HEK293 (cell line): ENCODE data around the gene BBLN.

Source experiments
- BCL11B ChIP-seq: fragments of 450-650 bp; formaldehyde crosslinking; IDR thresholded peaks from 2 replicates; pipeline ENCODE4 v1.5.1; 2016; ENCODE audit warnings: low read depth, missing biosample characterization, missing genetic modification characterization
- GLI2 ChIP-seq: fragments of 450-650 bp; formaldehyde crosslinking; IDR thresholded peaks from 2 replicates; pipeline ENCODE4; 2017; ENCODE audit warnings: missing biosample characterization, missing genetic modification characterization, low read depth, borderline replicate concordance
- GLI4 ChIP-seq: fragments of 450-650 bp; formaldehyde crosslinking; IDR thresholded peaks from 2 replicates; pipeline ENCODE4 v1.5.1; 2016; ENCODE audit warnings: missing biosample characterization, missing genetic modification characterization
- KLF16 ChIP-seq: fragments of 450-650 bp; formaldehyde crosslinking; IDR thresholded peaks from 2 replicates; pipeline ENCODE4 v1.5.1; 2017; ENCODE audit warnings: missing biosample characterization, missing genetic modification characterization
- OVOL3 ChIP-seq: fragments of 450-650 bp; formaldehyde crosslinking; IDR thresholded peaks from 2 replicates; pipeline ENCODE4 v1.5.1; 2016; ENCODE audit warnings: missing biosample characterization, missing genetic modification characterization
- SETDB1 ChIP-seq: IDR thresholded peaks from one replicate; pipeline ENCODE4 v1.6.1; 2017; ENCODE audit warnings: mild to moderate bottlenecking, low read length, moderate library complexity, mixed read lengths; ENCODE audit not compliant: insufficient read length
- SP3 ChIP-seq: fragments of 450-650 bp; formaldehyde crosslinking; IDR thresholded peaks from 2 replicates; pipeline ENCODE4 v1.5.1; 2016; ENCODE audit warnings: missing biosample characterization, missing genetic modification characterization
- ZBTB1 ChIP-seq: fragments of 450-650 bp; formaldehyde crosslinking; IDR thresholded peaks from 2 replicates; pipeline ENCODE4 v1.5.1; 2016; ENCODE audit warnings: missing biosample characterization, missing genetic modification characterization
- ZBTB8A ChIP-seq: fragments of 450-650 bp; formaldehyde crosslinking; IDR thresholded peaks from 2 replicates; pipeline ENCODE4 v1.5.1; 2016; ENCODE audit warnings: missing biosample characterization, missing genetic modification characterization
- ZEB2 ChIP-seq: fragments of 450-650 bp; formaldehyde crosslinking; IDR thresholded peaks from 2 replicates; pipeline ENCODE4 v1.5.1; 2016; ENCODE audit warnings: missing biosample characterization, missing genetic modification characterization
- ZFP3 ChIP-seq: fragments of 450-650 bp; formaldehyde crosslinking; IDR thresholded peaks from 2 replicates; pipeline ENCODE4 v1.5.1; 2016; ENCODE audit warnings: low read depth, missing biosample characterization, missing genetic modification characterization
- ZFP69B ChIP-seq: fragments of 450-650 bp; formaldehyde crosslinking; IDR thresholded peaks from 2 replicates; pipeline ENCODE4 v1.5.1; 2016; ENCODE audit warnings: missing biosample characterization, missing genetic modification characterization
- ZIC2 ChIP-seq: fragments of 450-650 bp; formaldehyde crosslinking; IDR thresholded peaks from 2 replicates; pipeline ENCODE4 v1.5.1; 2016; ENCODE audit warnings: missing biosample characterization, missing genetic modification characterization
- ZNF140 ChIP-seq: fragments of 450-650 bp; formaldehyde crosslinking; IDR thresholded peaks from 2 replicates; pipeline ENCODE4 v1.5.1; 2016; ENCODE audit warnings: missing biosample characterization, missing genetic modification characterization
- ZNF169 ChIP-seq: fragments of 450-650 bp; formaldehyde crosslinking; IDR thresholded peaks from 2 replicates; pipeline ENCODE4 v1.5.1; 2016; ENCODE audit warnings: missing biosample characterization, missing genetic modification characterization
- ZNF2 ChIP-seq: fragments of 450-650 bp; formaldehyde crosslinking; IDR thresholded peaks from 2 replicates; pipeline ENCODE4 v1.5.1; 2016; ENCODE audit warnings: missing biosample characterization, missing genetic modification characterization
- ZNF223 ChIP-seq: fragments of 450-650 bp; formaldehyde crosslinking; IDR thresholded peaks from 2 replicates; pipeline ENCODE4 v1.5.1; 2016; ENCODE audit warnings: missing biosample characterization, missing genetic modification characterization
- ZNF239 ChIP-seq: fragments of 450-650 bp; formaldehyde crosslinking; IDR thresholded peaks from 2 replicates; pipeline ENCODE4 v1.5.1; 2016; ENCODE audit warnings: missing biosample characterization, missing genetic modification characterization
- ZNF423 ChIP-seq: fragments of 450-650 bp; formaldehyde crosslinking; IDR thresholded peaks from 2 replicates; pipeline ENCODE4 v1.5.1; 2016; ENCODE audit warnings: missing biosample characterization, missing genetic modification characterization
- ZNF426 ChIP-seq: fragments of 450-650 bp; formaldehyde crosslinking; IDR thresholded peaks from 2 replicates; pipeline ENCODE4 v1.5.1; 2017; ENCODE audit warnings: missing biosample characterization, missing genetic modification characterization, mild to moderate bottlenecking, inconsistent platforms, moderate library complexity
- ZNF473 ChIP-seq: fragments of 450-650 bp; formaldehyde crosslinking; IDR thresholded peaks from 2 replicates; pipeline ENCODE4 v1.5.1; 2017; ENCODE audit warnings: missing biosample characterization, missing genetic modification characterization
- ZNF544 ChIP-seq: fragments of 450-650 bp; formaldehyde crosslinking; IDR thresholded peaks from 2 replicates; pipeline ENCODE4 v1.5.0; 2017; ENCODE audit warnings: missing biosample characterization, missing genetic modification characterization
- ZNF549 ChIP-seq: fragments of 450-650 bp; IDR thresholded peaks from 2 replicates; pipeline ENCODE4 v1.5.1; 2018; ENCODE audit warnings: missing biosample characterization, missing genetic modification characterization, mild to moderate bottlenecking, inconsistent platforms, moderate library complexity
- ZNF561 ChIP-seq: fragments of 450-650 bp; IDR thresholded peaks from 2 replicates; pipeline ENCODE4 v1.5.1; 2018; ENCODE audit warnings: missing biosample characterization, missing genetic modification characterization, borderline replicate concordance
- ZNF585B ChIP-seq: fragments of 450-650 bp; formaldehyde crosslinking; IDR thresholded peaks from 2 replicates; pipeline ENCODE4 v1.5.1; 2016; ENCODE audit warnings: missing biosample characterization, missing genetic modification characterization
- ZNF623 ChIP-seq: fragments of 450-650 bp; formaldehyde crosslinking; IDR thresholded peaks from 2 replicates; pipeline ENCODE4 v1.5.1; 2016; ENCODE audit warnings: missing biosample characterization, missing genetic modification characterization
- ZNF626 ChIP-seq: fragments of 450-650 bp; sonication (Bioruptor Pico); formaldehyde crosslinking; IDR thresholded peaks from 2 replicates; pipeline ENCODE4 v1.5.1; 2018; ENCODE audit warnings: missing biosample characterization, missing genetic modification characterization, inconsistent platforms
- ZNF654 ChIP-seq: fragments of 450-650 bp; formaldehyde crosslinking; IDR thresholded peaks from 2 replicates; pipeline ENCODE4 v1.5.1; 2016; ENCODE audit warnings: low read depth, missing biosample characterization, missing genetic modification characterization
- ZNF707 ChIP-seq: fragments of 450-650 bp; formaldehyde crosslinking; IDR thresholded peaks from 2 replicates; pipeline ENCODE4 v1.5.1; 2016; ENCODE audit warnings: missing biosample characterization, missing genetic modification characterization
- ZNF76 ChIP-seq: fragments of 450-650 bp; formaldehyde crosslinking; IDR thresholded peaks from 2 replicates; pipeline ENCODE4; 2016; ENCODE audit warnings: low read depth, missing biosample characterization, missing genetic modification characterization, borderline replicate concordance
- ZNF776 ChIP-seq: fragments of 450-650 bp; formaldehyde crosslinking; IDR thresholded peaks from 2 replicates; pipeline ENCODE4 v1.5.0; 2017; ENCODE audit warnings: missing biosample characterization, missing genetic modification characterization, borderline replicate concordance
- ZNF792 ChIP-seq: fragments of 450-650 bp; formaldehyde crosslinking; IDR thresholded peaks from 2 replicates; pipeline ENCODE4 v1.5.1; 2016; ENCODE audit warnings: missing biosample characterization, missing genetic modification characterization
- ZSCAN30 ChIP-seq: fragments of 450-650 bp; IDR thresholded peaks from 2 replicates; pipeline ENCODE4 v1.5.1; 2018; ENCODE audit warnings: missing biosample characterization, mild to moderate bottlenecking, missing genetic modification characterization, moderate library complexity
- TF ChIP-seq, protein P1 (sequence below): fragments of 450-650 bp; formaldehyde crosslinking; IDR thresholded peaks from 2 replicates; pipeline ENCODE4 v1.5.1; 2016; ENCODE audit warnings: missing biosample characterization, missing genetic modification characterization, borderline replicate concordance
- TF ChIP-seq, protein P2 (sequence below): fragments of 450-650 bp; formaldehyde crosslinking; IDR thresholded peaks from 2 replicates; pipeline ENCODE4 v1.5.1; 2017; ENCODE audit warnings: missing biosample characterization, missing genetic modification characterization
- TF ChIP-seq, protein P3 (sequence below): fragments of 450-650 bp; formaldehyde crosslinking; IDR thresholded peaks from 2 replicates; pipeline ENCODE4 v1.5.1; 2017; ENCODE audit warnings: missing biosample characterization, missing genetic modification characterization
- TF ChIP-seq, protein P4 (sequence below): fragments of 450-650 bp; IDR thresholded peaks from 2 replicates; pipeline ENCODE4 v1.5.1; 2018; ENCODE audit warnings: missing biosample characterization, missing genetic modification characterization

The BBLN gene

DNA sequence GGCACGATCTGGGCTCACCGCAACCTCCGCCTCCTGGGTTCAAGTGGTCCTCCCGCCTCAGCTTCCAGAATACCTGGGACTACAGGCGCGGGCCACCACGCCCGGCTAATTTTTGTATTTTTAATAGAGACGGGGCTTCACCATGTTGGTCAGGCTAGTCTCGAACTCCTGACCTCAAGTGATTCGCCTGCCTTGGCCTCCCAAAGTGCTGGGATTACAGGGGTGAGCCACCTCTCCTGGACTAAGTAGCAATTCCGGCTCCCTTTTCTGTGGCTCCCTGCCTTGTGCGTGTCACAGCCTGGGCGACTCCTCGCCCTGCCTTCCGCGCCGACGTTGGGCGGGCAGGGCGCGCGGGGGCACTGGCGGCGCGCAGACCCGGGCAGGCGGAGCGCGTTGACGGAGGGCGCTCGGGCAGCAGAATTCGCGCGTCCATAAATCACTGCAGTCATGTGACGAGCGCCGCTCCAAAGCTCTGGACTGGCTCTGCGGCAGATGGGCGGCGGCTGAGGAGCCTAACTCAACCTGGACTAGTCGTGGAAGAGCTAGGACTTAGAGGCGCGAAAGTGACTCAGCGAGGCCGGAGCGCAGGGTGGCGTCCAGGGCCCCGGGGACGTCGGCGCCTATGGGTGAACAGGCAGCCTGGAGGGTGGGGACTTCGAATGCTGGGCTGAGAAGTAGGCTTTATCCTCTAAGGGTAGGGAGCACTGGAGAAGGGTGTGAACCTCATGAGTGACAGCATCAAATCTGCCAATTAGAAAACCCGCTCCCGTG lies 32.7 kb downstream of the BBLN start (continued):
- TF ChIP-seq ZNF239 (tag by site-specific recombination) (no peak), ZNF549 (tag by site-specific recombination) (no peak), ZNF626 (tag by site-specific recombination) (no peak), ZFP69B (tag by site-specific recombination) (no peak), ZSCAN30 (tag by site-specific recombination) (peak; percentile 82), ZNF423 (tag by site-specific recombination) (peak; percentile 92), GLI4 (tag by site-specific recombination) (no peak), ZNF140 (peak; percentile 100), ZNF792 (tag by site-specific recombination) (no peak), ZIC2 (no peak), GLI2 (tag by site-specific recombination) (no peak), ZNF473 (tag by site-specific recombination) (no peak), ZNF2 (0 out of 2 replicates have a peak, but pooled peaks have one; percentile 7), ZNF426 (tag by site-specific recombination) (no peak), OVOL3 (tag by site-specific recombination) (no peak), KLF16 (tag by site-specific recombination) (no peak), SETDB1 (no peak), ZNF623 (tag by site-specific recombination) (no peak), ZNF169 (no peak), ZNF776 (tag by site-specific recombination) (no peak), ZNF76 (tag by site-specific recombination) (0 out of 2 replicates have a peak, but pooled peaks have one; percentile 30), ZEB2 (tag by site-specific recombination) (peak; percentile 75), ZNF561 (peak; percentile 96), ZBTB8A (tag by site-specific recombination) (peak; percentile 99), ZNF707 (tag by site-specific recombination) (no peak), ZNF544 (tag by site-specific recombination) (no peak), BCL11B (tag by site-specific recombination) (no peak), ZBTB1 (tag by site-specific recombination) (no peak), ZNF654 (peak; percentile 8; the same call in 1 of the 2 replicates), ZFP3 (tag by site-specific recombination) (no peak), ZNF585B (tag by site-specific recombination) (no peak), ZNF223 (tag by site-specific recombination) (no peak), SP3 (tag by site-specific recombination) (peak; percentile 33; the same call in 1 of the 2 replicates)
- TF ChIP-seq, protein P1, sequence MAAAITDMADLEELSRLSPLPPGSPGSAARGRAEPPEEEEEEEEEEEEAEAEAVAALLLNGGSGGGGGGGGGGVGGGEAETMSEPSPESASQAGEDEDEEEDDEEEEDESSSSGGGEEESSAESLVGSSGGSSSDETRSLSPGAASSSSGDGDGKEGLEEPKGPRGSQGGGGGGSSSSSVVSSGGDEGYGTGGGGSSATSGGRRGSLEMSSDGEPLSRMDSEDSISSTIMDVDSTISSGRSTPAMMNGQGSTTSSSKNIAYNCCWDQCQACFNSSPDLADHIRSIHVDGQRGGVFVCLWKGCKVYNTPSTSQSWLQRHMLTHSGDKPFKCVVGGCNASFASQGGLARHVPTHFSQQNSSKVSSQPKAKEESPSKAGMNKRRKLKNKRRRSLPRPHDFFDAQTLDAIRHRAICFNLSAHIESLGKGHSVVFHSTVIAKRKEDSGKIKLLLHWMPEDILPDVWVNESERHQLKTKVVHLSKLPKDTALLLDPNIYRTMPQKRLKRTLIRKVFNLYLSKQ (tag by site-specific recombination) = no peak
- TF ChIP-seq, protein P2, sequence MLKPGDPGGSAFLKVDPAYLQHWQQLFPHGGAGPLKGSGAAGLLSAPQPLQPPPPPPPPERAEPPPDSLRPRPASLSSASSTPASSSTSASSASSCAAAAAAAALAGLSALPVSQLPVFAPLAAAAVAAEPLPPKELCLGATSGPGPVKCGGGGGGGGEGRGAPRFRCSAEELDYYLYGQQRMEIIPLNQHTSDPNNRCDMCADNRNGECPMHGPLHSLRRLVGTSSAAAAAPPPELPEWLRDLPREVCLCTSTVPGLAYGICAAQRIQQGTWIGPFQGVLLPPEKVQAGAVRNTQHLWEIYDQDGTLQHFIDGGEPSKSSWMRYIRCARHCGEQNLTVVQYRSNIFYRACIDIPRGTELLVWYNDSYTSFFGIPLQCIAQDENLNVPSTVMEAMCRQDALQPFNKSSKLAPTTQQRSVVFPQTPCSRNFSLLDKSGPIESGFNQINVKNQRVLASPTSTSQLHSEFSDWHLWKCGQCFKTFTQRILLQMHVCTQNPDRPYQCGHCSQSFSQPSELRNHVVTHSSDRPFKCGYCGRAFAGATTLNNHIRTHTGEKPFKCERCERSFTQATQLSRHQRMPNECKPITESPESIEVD (tag by site-specific recombination) = no peak
- TF ChIP-seq, protein P3, sequence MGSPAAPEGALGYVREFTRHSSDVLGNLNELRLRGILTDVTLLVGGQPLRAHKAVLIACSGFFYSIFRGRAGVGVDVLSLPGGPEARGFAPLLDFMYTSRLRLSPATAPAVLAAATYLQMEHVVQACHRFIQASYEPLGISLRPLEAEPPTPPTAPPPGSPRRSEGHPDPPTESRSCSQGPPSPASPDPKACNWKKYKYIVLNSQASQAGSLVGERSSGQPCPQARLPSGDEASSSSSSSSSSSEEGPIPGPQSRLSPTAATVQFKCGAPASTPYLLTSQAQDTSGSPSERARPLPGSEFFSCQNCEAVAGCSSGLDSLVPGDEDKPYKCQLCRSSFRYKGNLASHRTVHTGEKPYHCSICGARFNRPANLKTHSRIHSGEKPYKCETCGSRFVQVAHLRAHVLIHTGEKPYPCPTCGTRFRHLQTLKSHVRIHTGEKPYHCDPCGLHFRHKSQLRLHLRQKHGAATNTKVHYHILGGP = no peak
- TF ChIP-seq, protein P4, sequence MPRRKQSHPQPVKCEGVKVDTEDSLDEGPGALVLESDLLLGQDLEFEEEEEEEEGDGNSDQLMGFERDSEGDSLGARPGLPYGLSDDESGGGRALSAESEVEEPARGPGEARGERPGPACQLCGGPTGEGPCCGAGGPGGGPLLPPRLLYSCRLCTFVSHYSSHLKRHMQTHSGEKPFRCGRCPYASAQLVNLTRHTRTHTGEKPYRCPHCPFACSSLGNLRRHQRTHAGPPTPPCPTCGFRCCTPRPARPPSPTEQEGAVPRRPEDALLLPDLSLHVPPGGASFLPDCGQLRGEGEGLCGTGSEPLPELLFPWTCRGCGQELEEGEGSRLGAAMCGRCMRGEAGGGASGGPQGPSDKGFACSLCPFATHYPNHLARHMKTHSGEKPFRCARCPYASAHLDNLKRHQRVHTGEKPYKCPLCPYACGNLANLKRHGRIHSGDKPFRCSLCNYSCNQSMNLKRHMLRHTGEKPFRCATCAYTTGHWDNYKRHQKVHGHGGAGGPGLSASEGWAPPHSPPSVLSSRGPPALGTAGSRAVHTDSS (tag by site-specific recombination) = no peak
